Measurements from ENCODE around the gene SLC7A14. TPM values are rescaled to one million over a fixed set of nuclear protein-coding genes. Genes with fewer than 3 reads are reported as not detected.
A peak's percentile ranks its signal among the peaks of the same experiment; 100 is the strongest.

Gene SLC7A14
- total and polyA plus RNA-seq, 2 of the 13 experiments (the other 11 are each of a cell fraction or from before 2014, with no cell fraction given) = not detected

GRCh38 chr3:170499562-170500156 is 86.2 kb downstream of the SLC7A14 start (continued):
- TF ChIP-seq, protein P1, sequence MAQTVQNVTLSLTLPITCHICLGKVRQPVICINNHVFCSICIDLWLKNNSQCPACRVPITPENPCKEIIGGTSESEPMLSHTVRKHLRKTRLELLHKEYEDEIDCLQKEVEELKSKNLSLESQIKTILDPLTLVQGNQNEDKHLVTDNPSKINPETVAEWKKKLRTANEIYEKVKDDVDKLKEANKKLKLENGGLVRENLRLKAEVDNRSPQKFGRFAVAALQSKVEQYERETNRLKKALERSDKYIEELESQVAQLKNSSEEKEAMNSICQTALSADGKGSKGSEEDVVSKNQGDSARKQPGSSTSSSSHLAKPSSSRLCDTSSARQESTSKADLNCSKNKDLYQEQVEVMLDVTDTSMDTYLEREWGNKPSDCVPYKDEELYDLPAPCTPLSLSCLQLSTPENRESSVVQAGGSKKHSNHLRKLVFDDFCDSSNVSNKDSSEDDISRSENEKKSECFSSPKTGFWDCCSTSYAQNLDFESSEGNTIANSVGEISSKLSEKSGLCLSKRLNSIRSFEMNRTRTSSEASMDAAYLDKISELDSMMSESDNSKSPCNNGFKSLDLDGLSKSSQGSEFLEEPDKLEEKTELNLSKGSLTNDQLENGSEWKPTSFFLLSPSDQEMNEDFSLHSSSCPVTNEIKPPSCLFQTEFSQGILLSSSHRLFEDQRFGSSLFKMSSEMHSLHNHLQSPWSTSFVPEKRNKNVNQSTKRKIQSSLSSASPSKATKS (CRISPR knock-in tag; IDR thresholded peaks at IDR 0.05) = no peak
- TF ChIP-seq JUND (CRISPR knock-in tag; IDR thresholded peaks at IDR 0.05) = no peak
- no peak for TF ChIP-seq PHB2 (IDR thresholded peaks at IDR 0.05; ENCODE audit: partially characterized antibody)
- TF ChIP-seq ZNF230 (CRISPR knock-in tag; IDR thresholded peaks at IDR 0.05) = no peak
- TF ChIP-seq ZNF782 (CRISPR knock-in tag; IDR thresholded peaks at IDR 0.05; ENCODE audit: borderline replicate concordance) = no peak
- TF ChIP-seq ZNF251 (CRISPR knock-in tag; IDR thresholded peaks at IDR 0.05) = no peak
- TF ChIP-seq ARHGAP35 (CRISPR knock-in tag; IDR thresholded peaks at IDR 0.05; ENCODE audit: borderline replicate concordance) = no peak
- TF ChIP-seq KDM1A (CRISPR knock-in tag; IDR thresholded peaks at IDR 0.05) = no peak
- TF ChIP-seq MIER2 (CRISPR knock-in tag; IDR thresholded peaks at IDR 0.05) = peak; percentile 61; the same call in 1 of the 2 replicates
- TF ChIP-seq CREM (IDR thresholded peaks at IDR 0.05) = no peak
- no peak for TF ChIP-seq CREM (CRISPR knock-in tag; IDR thresholded peaks at IDR 0.05)
- no peak for TF ChIP-seq NAIF1 (CRISPR knock-in tag; IDR thresholded peaks at IDR 0.05; ENCODE audit: borderline replicate concordance)
- TF ChIP-seq AGO2 (optimal IDR thresholded peaks at IDR 0.05; ENCODE audit: low read depth, low read length) = no peak
- no peak for TF ChIP-seq TAF15 (IDR thresholded peaks at IDR 0.05; ENCODE audit: low read depth, low read length, poor library complexity, severe bottlenecking)
- TF ChIP-seq ZFP1 (CRISPR knock-in tag; IDR thresholded peaks at IDR 0.05) = 0 out of 2 replicates have a peak, but pooled peaks have one; percentile 27
- TF ChIP-seq DNMT3B (CRISPR knock-in tag; conservative IDR thresholded peaks at IDR 0.05) = no peak
- TF ChIP-seq ZNF672 (CRISPR knock-in tag; IDR thresholded peaks at IDR 0.05) = no peak
- TF ChIP-seq ZNF652 (CRISPR knock-in tag; IDR thresholded peaks at IDR 0.05; ENCODE audit: borderline replicate concordance, low read depth) = no peak
- no peak for TF ChIP-seq EEA1 (CRISPR knock-in tag; IDR thresholded peaks at IDR 0.05; ENCODE audit: borderline replicate concordance)
- no peak for TF ChIP-seq ZBTB8A (CRISPR knock-in tag; IDR thresholded peaks at IDR 0.05; ENCODE audit: borderline replicate concordance, low read depth)
- TF ChIP-seq SRY (CRISPR knock-in tag; IDR thresholded peaks at IDR 0.05) = no peak
- no peak for TF ChIP-seq ZNF737 (CRISPR knock-in tag; IDR thresholded peaks at IDR 0.05; ENCODE audit: borderline replicate concordance)
- TF ChIP-seq ZNF18 (CRISPR knock-in tag; IDR thresholded peaks at IDR 0.05; ENCODE audit: insufficient replicate concordance) = no peak
- TF ChIP-seq SRSF4 (IDR thresholded peaks at IDR 0.05; ENCODE audit: low read depth, low read length, poor library complexity, severe bottlenecking) = no peak
- TF ChIP-seq ZNF570 (CRISPR knock-in tag; IDR thresholded peaks at IDR 0.05; ENCODE audit: borderline replicate concordance) = no peak
- no peak for TF ChIP-seq PBX3 (CRISPR knock-in tag; IDR thresholded peaks at IDR 0.05; ENCODE audit: borderline replicate concordance)
- no peak for TF ChIP-seq ZNF256 (CRISPR knock-in tag; conservative IDR thresholded peaks at IDR 0.05)
- TF ChIP-seq KLF15 (CRISPR knock-in tag; IDR thresholded peaks at IDR 0.05; ENCODE audit: borderline replicate concordance) = no peak
